Mammary epithelial cell (primary cell): Measurements from ENCODE around the gene TSGA10IP.

Experiments
- EZH2 ChIP-seq: IDR thresholded peaks from 2 replicates; pipeline ENCODE4 v1.6.1; 2012; ENCODE audit warnings: low read length, inconsistent platforms, borderline replicate concordance
- TF ChIP-seq, protein P1 (sequence below), 2 donors: IDR thresholded peaks in 1 of 2; conservative IDR thresholded peaks in 1 of 2; 2 replicates each; pipeline ENCODE4 v1.5.1; 2011 to 2012; ENCODE audit warnings: inconsistent platforms in 2 of 2, low read length in 2 of 2, mild to moderate bottlenecking in 2 of 2, control low read depth in 1 of 2, low read depth in 1 of 2; ENCODE audit not compliant: insufficient read depth in 1 of 2; ENCODE audit errors: extremely low read depth in 1 of 2

DNA sequence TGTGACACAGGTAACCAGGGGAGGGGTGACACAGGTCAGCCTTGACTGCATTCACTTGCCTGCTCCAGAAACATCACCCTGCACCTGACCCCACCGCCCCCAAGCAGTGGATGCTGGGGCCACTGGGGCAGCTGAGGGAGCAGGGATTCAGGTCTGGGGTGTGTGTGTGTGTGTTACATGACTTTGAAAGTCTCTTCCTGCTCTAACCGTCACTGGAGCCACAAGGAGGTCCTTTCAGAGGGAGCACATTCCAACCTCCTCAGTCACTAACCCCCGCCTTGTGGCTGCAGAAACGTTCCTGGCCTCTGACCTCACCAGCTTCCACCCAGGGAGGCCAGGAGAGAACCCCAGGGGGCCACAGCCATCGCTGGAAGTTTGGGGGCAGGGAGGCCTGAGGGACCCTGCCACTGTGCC is 42.2 kb upstream of the TSGA10IP start:
- TF ChIP-seq, protein P1, sequence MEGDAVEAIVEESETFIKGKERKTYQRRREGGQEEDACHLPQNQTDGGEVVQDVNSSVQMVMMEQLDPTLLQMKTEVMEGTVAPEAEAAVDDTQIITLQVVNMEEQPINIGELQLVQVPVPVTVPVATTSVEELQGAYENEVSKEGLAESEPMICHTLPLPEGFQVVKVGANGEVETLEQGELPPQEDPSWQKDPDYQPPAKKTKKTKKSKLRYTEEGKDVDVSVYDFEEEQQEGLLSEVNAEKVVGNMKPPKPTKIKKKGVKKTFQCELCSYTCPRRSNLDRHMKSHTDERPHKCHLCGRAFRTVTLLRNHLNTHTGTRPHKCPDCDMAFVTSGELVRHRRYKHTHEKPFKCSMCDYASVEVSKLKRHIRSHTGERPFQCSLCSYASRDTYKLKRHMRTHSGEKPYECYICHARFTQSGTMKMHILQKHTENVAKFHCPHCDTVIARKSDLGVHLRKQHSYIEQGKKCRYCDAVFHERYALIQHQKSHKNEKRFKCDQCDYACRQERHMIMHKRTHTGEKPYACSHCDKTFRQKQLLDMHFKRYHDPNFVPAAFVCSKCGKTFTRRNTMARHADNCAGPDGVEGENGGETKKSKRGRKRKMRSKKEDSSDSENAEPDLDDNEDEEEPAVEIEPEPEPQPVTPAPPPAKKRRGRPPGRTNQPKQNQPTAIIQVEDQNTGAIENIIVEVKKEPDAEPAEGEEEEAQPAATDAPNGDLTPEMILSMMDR (conservative IDR thresholded peaks at IDR 0.05 in 1 of 2, IDR thresholded peaks at IDR 0.05 in 1 of 2; ENCODE audit: extremely low read depth in 1 of 2, insufficient read depth in 1 of 2, low read depth in 1 of 2, low read length in 2 of 2) = no peak
- no peak for TF ChIP-seq EZH2
